ENCODE results near the gene NPY5R. TPM values are rescaled to one million over a fixed set of nuclear protein-coding genes. Genes with fewer than 3 reads are reported as not detected.

The NPY5R gene
- total and polyA plus RNA-seq, 2 of the 4 experiments (the other 2 are of a cell fraction), result not detected

DNA sequence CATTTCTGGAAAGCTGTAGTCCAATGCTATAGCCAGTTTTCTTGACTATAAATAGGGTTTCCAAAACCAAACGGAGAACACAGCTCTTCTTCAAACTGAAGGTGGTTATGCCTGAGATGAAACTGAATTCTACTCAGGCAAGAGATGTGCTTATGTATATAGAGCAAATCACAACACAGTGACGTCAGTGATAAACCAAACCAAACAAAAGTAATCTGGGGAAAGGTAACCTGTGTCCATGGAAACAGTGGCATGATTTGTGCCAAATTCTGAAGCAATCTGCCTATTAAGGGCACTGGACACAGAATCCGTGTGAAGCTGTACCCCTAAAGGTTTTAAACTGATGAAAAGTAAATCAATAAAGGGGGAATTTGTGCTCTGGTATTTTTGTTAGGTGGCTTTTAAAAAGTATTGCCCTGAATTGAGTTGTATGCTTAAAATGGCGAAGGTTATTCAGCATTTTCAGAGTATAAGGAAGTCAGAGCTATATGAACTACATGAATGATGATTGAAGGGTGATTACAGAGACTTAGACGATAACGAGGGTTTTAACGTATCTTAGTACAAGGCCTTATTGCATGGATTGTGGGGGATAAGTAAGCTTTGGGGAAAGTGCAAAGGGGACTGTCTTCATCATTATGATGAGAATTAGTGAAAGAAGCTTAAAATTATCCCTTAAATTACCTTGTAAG is 38.6 kb downstream of the NPY5R start:
- Histone ChIP-seq H2AK5ac (ENCODE audit: low read depth, low read length) (no peak overlapping the region), H2BK5ac (ENCODE audit: low read depth, low read length, poor library complexity, severe bottlenecking) (no peak overlapping the region), H2AFZ (replicated peaks; ENCODE audit: low read length, poor library complexity) (no peak overlapping the region), H3K36me3 (ENCODE audit: control insufficient read depth, insufficient read depth, low read length) (no peaks in the 10 kb centered on the region), H3K4me1 (ENCODE audit: control insufficient read depth, insufficient read depth, low read length) (no peaks in the 10 kb centered on the region), H4K8ac (ENCODE audit: low read depth in 2 of 2, low read length in 2 of 2) (no peak overlapping the region), H3K4me2 (ENCODE audit: low read depth, low read length) (no peak overlapping the region), H2BK15ac (ENCODE audit: low read depth, low read length) (no peak overlapping the region), H3K4me3 (ENCODE audit: insufficient read depth, low read depth, low read length) (no peak overlapping the region), H3K79me1 (ENCODE audit: low read depth in 1 of 2, low read length in 2 of 2) (no peaks in the 10 kb centered on the region), H4K91ac (ENCODE audit: insufficient read depth, low read depth, low read length) (no peak overlapping the region), H3K14ac (replicated peaks; ENCODE audit: low read depth, low read length) (no peak overlapping the region), H2BK120ac (ENCODE audit: low read depth, low read length) (no peak overlapping the region), H3K27ac (ENCODE audit: insufficient read depth, low read length) (no peak overlapping the region), H2AK9ac (replicated peaks; ENCODE audit: low read depth, low read length, poor library complexity) (no peak overlapping the region), H3K27me3 (ENCODE audit: control insufficient read depth, insufficient read depth, low read length) (no peaks in the 10 kb centered on the region), H4K5ac (ENCODE audit: low read depth, low read length) (no peak overlapping the region), H3K56ac (ENCODE audit: extremely low read depth, insufficient read depth, low read length) (no peak overlapping the region), H3K4ac (ENCODE audit: low read depth, low read length) (no peak overlapping the region), H2BK20ac (ENCODE audit: low read depth, low read length) (no peak overlapping the region), H3K9me1 (ENCODE audit: insufficient read depth, low read length) (no peaks in the 10 kb centered on the region), H3K18ac (ENCODE audit: low read depth, low read length) (no peak overlapping the region), H3K9me3 (ENCODE audit: control insufficient read depth, insufficient read depth, low read length) (no peaks in the 10 kb centered on the region; the same call in 1 of the 2 replicates), H4K20me1 (ENCODE audit: insufficient read depth, low read length) (no peaks in the 10 kb centered on the region), H3K23ac (ENCODE audit: low read depth, low read length) (no peak overlapping the region), H3K9ac (ENCODE audit: low read depth, low read length) (no peak overlapping the region)
- ChIA-PET POLR2A (ENCODE audit: unreplicated experiment) (no interaction called here), CTCF (no interaction called here)
- no peak for TF ChIP-seq RFX5 (IDR thresholded peaks at IDR 0.05; ENCODE audit: low read depth, low read length)
- no peak for TF ChIP-seq RCOR1 (IDR thresholded peaks at IDR 0.05; ENCODE audit: insufficient replicate concordance, low read length)
- no peak for TF ChIP-seq MAFK (IDR thresholded peaks at IDR 0.05; ENCODE audit: low read depth, low read length)
- TF ChIP-seq NFE2L2 (IDR thresholded peaks at IDR 0.05; ENCODE audit: low read depth, low read length), result no peak
- no peak for TF ChIP-seq MXI1 (IDR thresholded peaks at IDR 0.05; ENCODE audit: borderline replicate concordance, low read depth, low read length)
- TF ChIP-seq, protein P1, sequence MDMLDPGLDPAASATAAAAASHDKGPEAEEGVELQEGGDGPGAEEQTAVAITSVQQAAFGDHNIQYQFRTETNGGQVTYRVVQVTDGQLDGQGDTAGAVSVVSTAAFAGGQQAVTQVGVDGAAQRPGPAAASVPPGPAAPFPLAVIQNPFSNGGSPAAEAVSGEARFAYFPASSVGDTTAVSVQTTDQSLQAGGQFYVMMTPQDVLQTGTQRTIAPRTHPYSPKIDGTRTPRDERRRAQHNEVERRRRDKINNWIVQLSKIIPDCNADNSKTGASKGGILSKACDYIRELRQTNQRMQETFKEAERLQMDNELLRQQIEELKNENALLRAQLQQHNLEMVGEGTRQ (IDR thresholded peaks at IDR 0.05; ENCODE audit: low read depth, low read length), result no peak
- no peak for TF ChIP-seq BHLHE40 (IDR thresholded peaks at IDR 0.05; ENCODE audit: low read depth, low read length)
- TF ChIP-seq, protein P2, sequence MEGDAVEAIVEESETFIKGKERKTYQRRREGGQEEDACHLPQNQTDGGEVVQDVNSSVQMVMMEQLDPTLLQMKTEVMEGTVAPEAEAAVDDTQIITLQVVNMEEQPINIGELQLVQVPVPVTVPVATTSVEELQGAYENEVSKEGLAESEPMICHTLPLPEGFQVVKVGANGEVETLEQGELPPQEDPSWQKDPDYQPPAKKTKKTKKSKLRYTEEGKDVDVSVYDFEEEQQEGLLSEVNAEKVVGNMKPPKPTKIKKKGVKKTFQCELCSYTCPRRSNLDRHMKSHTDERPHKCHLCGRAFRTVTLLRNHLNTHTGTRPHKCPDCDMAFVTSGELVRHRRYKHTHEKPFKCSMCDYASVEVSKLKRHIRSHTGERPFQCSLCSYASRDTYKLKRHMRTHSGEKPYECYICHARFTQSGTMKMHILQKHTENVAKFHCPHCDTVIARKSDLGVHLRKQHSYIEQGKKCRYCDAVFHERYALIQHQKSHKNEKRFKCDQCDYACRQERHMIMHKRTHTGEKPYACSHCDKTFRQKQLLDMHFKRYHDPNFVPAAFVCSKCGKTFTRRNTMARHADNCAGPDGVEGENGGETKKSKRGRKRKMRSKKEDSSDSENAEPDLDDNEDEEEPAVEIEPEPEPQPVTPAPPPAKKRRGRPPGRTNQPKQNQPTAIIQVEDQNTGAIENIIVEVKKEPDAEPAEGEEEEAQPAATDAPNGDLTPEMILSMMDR (conservative IDR thresholded peaks at IDR 0.05; ENCODE audit: low read depth, low read length), result no peak
- no peak for TF ChIP-seq SMC3 (IDR thresholded peaks at IDR 0.05; ENCODE audit: low read depth, low read length)
- no peak for TF ChIP-seq FOS (IDR thresholded peaks at IDR 0.05; ENCODE audit: low read depth, low read length)
- TF ChIP-seq, protein P3, sequence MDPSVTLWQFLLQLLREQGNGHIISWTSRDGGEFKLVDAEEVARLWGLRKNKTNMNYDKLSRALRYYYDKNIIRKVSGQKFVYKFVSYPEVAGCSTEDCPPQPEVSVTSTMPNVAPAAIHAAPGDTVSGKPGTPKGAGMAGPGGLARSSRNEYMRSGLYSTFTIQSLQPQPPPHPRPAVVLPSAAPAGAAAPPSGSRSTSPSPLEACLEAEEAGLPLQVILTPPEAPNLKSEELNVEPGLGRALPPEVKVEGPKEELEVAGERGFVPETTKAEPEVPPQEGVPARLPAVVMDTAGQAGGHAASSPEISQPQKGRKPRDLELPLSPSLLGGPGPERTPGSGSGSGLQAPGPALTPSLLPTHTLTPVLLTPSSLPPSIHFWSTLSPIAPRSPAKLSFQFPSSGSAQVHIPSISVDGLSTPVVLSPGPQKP (IDR thresholded peaks at IDR 0.05; ENCODE audit: borderline replicate concordance, low read depth, low read length), result no peak
- TF ChIP-seq CEBPB (IDR thresholded peaks at IDR 0.05; ENCODE audit: low read depth, low read length), result no peak
- 57% methylated on average over 1 of the region's 7 CpGs; no CpG with 5 or more reads in 1 of the 2 experiments for WGBS, 2 experiments (ENCODE audit: extremely low coverage in 2 of 2, insufficient read length in 1 of 2)
- intact Hi-C loops (cut with micrococcal nuclease), result no loop called here
- no peak for ATAC-seq (ENCODE audit: low read depth)
- DNase-seq, result no peak
- in situ Hi-C loops (cut with MboI; ENCODE audit: low sequenced_read_pairs), result no loop called here
- dilution Hi-C loops (cut with HindIII; ENCODE audit: low sequenced_read_pairs, unreplicated experiment), result no loop called here
- BruUV-seq (replicated peaks), result no TSS peak

All from IMR-90 (cell line).